ENCODE data around the gene IL34.

IL34 gene

DNA sequence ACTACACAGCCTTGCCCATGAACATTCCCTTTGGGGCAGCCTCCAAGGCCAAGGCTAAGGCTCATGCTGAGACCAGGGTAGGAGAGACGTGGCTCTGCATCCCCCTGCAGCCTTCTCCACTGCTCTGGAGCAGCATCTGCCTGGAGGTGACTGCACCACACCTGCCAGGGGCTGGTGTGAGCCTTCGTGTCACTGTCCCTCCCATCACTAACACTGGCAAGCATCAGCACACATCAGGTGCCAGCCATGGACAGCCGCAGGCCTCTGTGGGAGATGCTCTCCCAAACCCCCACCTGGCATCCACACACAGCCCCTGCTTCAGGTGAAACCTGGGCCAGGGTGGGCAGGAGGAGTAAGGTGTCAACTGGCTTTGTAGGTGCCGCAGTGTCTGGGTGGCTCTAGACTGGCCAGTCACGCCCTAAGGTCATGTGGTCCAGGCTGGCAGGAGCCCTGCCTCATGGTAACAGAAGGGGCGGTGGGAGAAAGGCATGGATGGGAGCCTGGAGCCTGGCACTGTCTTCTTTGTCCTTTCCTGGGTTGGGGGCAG is 57.5 kb downstream of the IL34 start:
- no peaks in the 10 kb centered on the region for H3K9me3 Mint-ChIP-seq
- no peak overlapping the region for H3K4me3 Mint-ChIP-seq
- no peak overlapping the region for H3K27ac Mint-ChIP-seq
- H3K36me3 Mint-ChIP-seq (ENCODE audit: low read depth): peaks cover 5% of the 10 kb centered on the region
- H3K27me3 Mint-ChIP-seq: no peaks in the 10 kb centered on the region
- H3K4me1 Mint-ChIP-seq (ENCODE audit: low read depth): peaks cover 5% of the 10 kb centered on the region

DNA sequence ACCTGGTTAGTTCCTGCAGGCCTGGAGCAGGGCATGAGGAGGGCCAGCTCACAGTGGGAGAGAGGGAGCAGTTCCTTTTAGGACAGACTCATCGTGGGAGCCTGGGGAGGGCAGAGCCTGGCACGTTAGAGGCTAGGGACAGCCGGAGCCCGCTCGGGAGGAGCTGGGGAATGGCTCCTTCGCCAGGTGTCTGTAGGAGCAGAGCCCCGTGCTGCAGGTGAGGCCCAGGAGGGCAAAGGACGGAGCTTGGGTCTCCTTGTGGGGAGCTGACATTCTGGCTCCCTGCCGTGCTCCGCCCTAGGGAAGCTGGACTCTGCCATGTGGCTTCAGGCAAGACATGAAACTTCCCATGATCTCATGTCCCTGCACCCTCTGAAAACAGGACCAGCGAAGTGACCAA is 58.2 kb downstream of the IL34 start:
- H3K36me3 Mint-ChIP-seq (ENCODE audit: low read depth): no peaks in the 10 kb centered on the region
- no peak overlapping the region for H3K4me3 Mint-ChIP-seq
- H3K27me3 Mint-ChIP-seq: no peaks in the 10 kb centered on the region
- H3K9me3 Mint-ChIP-seq: no peaks in the 10 kb centered on the region
- no peaks in the 10 kb centered on the region for H3K4me1 Mint-ChIP-seq (ENCODE audit: low read depth)
- no peak overlapping the region for H3K27ac Mint-ChIP-seq

DNA sequence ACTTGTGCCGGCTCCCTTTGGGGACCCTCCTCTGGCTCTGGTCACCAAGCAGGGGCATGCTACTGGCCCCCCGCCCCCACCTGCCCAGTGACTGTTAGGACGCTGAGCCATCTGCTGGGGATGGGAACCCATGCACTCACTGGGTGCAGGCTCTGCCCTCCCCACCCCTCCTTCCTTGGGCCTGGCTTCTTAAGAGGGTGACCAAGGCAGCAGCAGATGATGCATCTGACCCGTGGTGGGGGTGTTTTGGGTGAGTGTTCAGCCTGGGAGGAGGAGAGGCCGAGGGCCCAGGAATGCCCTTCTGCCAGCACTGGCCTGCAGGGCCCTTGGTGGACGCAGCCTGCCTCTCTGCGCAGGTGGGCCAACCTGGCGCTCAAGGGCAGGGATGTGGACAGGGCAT is 58.7 kb downstream of the IL34 start:
- Mint-ChIP-seq H3K27me3 (no peaks in the 10 kb centered on the region), H3K36me3 (ENCODE audit: low read depth) (no peaks in the 10 kb centered on the region), H3K4me3 (no peak overlapping the region), H3K4me1 (ENCODE audit: low read depth) (no peaks in the 10 kb centered on the region), H3K9me3 (no peaks in the 10 kb centered on the region), H3K27ac (no peak overlapping the region)

DNA sequence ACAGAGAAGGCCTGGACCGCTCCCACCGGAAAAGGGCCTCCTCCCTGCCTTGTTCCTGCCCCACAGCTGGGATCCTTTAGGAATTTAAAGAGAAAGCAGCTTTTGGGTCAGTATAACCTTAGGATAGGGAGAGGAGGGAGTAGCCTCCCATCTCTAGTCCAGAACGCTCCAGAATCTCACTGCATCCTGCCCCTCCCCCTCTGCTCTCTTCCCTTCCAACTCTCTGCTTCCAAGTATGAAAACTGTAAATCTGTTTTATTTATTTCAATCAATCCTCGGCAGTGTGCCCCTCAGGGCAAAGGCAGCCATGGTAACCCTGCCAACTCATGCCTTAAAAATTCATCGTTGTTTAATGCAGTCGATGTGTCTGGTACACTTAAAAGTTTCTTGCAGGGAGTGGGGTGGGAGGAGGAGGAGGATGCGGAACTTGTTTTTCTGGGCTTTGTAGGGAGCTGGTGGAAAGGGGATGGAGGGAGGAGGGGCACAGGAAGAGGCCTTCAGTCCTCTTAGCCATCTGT is 60.6 kb downstream of the IL34 start:
- Mint-ChIP-seq H3K4me1 (ENCODE audit: low read depth) (peaks cover 5% of the 10 kb centered on the region), H3K4me3 (no peak overlapping the region), H3K27me3 (no peaks in the 10 kb centered on the region), H3K27ac (no peak overlapping the region), H3K9me3 (no peaks in the 10 kb centered on the region), H3K36me3 (ENCODE audit: low read depth) (peaks cover 5% of the 10 kb centered on the region)

DNA sequence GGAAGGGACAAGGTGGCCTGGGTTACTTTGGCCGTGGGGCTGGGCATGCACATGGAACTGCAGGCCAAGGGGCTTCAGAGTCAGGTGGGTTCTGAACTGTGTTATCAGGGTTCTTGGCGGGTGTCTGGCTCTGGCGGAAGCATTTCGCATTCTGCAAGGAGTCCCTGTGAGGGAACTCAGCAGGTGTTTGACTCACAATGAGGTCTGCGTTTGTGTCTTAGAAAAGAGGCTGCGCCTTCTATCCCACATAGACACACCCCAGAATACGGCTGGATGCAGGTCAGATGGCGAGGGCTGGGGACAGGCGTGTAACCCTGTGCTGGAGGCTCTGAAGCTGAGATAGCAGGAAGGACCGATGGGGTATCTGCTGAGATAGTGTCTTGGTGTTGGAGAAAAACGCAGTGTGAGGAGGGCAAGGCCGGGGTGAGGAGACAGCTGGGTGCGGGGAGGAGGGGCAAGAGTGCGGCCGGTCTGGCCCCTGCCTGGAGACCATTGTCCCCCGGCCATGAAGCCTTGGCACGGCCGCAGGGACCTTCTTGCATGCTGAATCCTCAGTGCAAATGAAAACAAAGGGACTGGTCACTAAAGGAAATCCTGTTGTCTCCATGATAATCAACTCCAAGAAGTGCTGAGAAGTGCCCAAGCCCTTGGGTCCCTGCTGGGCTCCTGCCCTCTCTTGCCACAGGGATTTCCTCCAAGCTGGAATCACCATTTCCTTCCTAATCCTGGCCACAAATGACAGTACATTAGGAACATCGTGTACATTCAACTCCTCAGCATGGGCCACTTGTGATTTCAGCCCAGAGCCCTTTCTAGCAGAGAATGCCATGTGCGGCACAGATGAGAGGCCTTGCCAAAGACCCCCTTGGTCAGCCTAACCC is 62.2 kb downstream of the IL34 start:
- Mint-ChIP-seq H3K36me3 (ENCODE audit: low read depth) (peaks cover 5% of the 10 kb centered on the region), H3K9me3 (no peaks in the 10 kb centered on the region), H3K4me1 (ENCODE audit: low read depth) (peaks cover 5% of the 10 kb centered on the region), H3K27me3 (no peaks in the 10 kb centered on the region), H3K4me3 (no peak overlapping the region), H3K27ac (no peak overlapping the region)

DNA sequence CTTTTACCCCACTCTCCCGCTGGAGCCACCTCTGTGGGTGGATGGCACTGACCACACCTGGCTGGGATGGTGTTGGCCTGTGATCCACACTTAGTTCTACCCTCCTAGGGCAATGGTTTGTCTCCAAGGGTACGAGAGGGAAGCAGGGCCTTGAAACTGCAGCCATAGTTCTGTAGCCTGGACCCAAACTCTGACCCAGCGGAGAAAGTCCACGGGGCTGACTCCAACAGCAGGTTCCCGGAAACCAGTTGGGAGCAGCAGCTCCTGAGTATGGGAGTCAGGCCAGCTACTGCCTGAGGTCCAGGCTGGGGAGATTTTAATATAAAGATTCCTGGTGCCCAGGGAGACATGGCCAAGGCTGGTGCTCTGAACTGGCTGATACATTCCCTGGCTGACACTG is 63.1 kb downstream of the IL34 start:
- H3K4me3 Mint-ChIP-seq: no peak overlapping the region
- H3K36me3 Mint-ChIP-seq (ENCODE audit: low read depth): peaks cover 5% of the 10 kb centered on the region
- H3K27ac Mint-ChIP-seq: no peak overlapping the region
- H3K4me1 Mint-ChIP-seq (ENCODE audit: low read depth): peaks cover 5% of the 10 kb centered on the region
- no peaks in the 10 kb centered on the region for H3K27me3 Mint-ChIP-seq
- H3K9me3 Mint-ChIP-seq: no peaks in the 10 kb centered on the region

DNA sequence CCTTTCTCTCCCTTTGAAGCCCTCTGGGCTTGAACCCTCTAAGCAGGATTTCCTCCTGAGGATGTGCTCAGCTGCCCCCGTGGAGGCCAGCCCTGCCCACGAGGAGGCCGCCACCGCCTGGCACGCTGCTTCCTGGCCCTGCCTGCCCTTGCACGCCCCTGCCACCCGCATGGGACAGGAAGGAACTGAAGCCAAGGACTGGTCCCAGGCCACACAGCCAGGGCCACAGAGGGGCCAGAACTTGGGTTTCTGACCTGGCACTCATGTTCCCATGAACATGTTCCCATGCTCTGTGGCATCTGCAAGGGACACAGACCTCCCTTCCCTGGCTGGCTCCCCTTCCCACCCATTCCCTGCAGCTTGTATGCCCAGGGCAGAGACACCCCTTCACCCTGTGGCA is 63.6 kb downstream of the IL34 start:
- H3K36me3 Mint-ChIP-seq (ENCODE audit: low read depth): peaks cover 5% of the 10 kb centered on the region
- H3K27me3 Mint-ChIP-seq: no peaks in the 10 kb centered on the region
- no peak overlapping the region for H3K27ac Mint-ChIP-seq
- H3K4me3 Mint-ChIP-seq: no peak overlapping the region
- no peaks in the 10 kb centered on the region for H3K9me3 Mint-ChIP-seq
- H3K4me1 Mint-ChIP-seq (ENCODE audit: low read depth): peaks cover 5% of the 10 kb centered on the region

All from stimulated activated naive CD8-positive, alpha-beta T cell treated with anti-CD3 and anti-CD28 coated beads, Interleukin-15, Interleukin-2, amounts not matched to agents 100 ng/mL and 50 ng/mL, for 24 hours (primary cell).